CMK (cell line): ENCODE results near the gene FOXO1.

Source experiments
- DNase-seq: peaks from one replicate; pipeline ENCODE4 v3.0.0-alpha.2; 2010; ENCODE audit warnings: low read depth

FOXO1 gene

GRCh38 chr13:40604135-40604534 lies 62.3 kb downstream of the FOXO1 start:
- DNase-seq, result no peak

- no peak for DNase-seq
Observed at GRCh38 chr13:40600149-40600751, 66.2 kb downstream of the FOXO1 start.

- no peak for DNase-seq
Observed at GRCh38 chr13:40599747-40600146, 66.7 kb downstream of the FOXO1 start.

GRCh38 chr13:40599124-40599523 lies 67.3 kb downstream of the FOXO1 start:
- DNase-seq, result no peak

- DNase-seq, result no peak
Observed at GRCh38 chr13:40598569-40598968, 67.9 kb downstream of the FOXO1 start.

- DNase-seq, result no peak
Observed at GRCh38 chr13:40597735-40598365, 68.6 kb downstream of the FOXO1 start.

GRCh38 chr13:40596484-40596883 lies 70.0 kb downstream of the FOXO1 start:
- no peak for DNase-seq

GRCh38 chr13:40595693-40596092 lies 70.7 kb downstream of the FOXO1 start:
- no peak for DNase-seq

- no peak for DNase-seq
Observed at GRCh38 chr13:40592035-40592434, 74.4 kb downstream of the FOXO1 start.

- DNase-seq, result no peak
Observed at GRCh38 chr13:40591091-40591490, 75.3 kb downstream of the FOXO1 start.

GRCh38 chr13:40590112-40590862 lies 76.2 kb downstream of the FOXO1 start:
- no peak for DNase-seq

- DNase-seq, result peak; percentile 22
Observed at GRCh38 chr13:40589285-40590109, 76.9 kb downstream of the FOXO1 start.

GRCh38 chr13:40588101-40588500 lies 78.3 kb downstream of the FOXO1 start:
- DNase-seq, result no peak

GRCh38 chr13:40586886-40587565 lies 79.4 kb downstream of the FOXO1 start:
- peak; percentile 11 for DNase-seq

GRCh38 chr13:40585911-40586471 lies 80.5 kb downstream of the FOXO1 start:
- DNase-seq, result no peak

- no peak for DNase-seq
Observed at GRCh38 chr13:40583738-40584137, 82.7 kb downstream of the FOXO1 start.

GRCh38 chr13:40582531-40582930 lies 83.9 kb downstream of the FOXO1 start:
- no peak for DNase-seq

- no peak for DNase-seq
Observed at GRCh38 chr13:40581277-40581579, 85.2 kb downstream of the FOXO1 start.

- DNase-seq, result no peak
Observed at GRCh38 chr13:40580566-40581276, 85.7 kb downstream of the FOXO1 start.

- DNase-seq, result no peak
Observed at GRCh38 chr13:40579535-40579934, 86.9 kb downstream of the FOXO1 start.

GRCh38 chr13:40578055-40578454 lies 88.4 kb downstream of the FOXO1 start:
- no peak for DNase-seq
